IMR-90 (cell line): ENCODE data around the gene ZXDA. TPM values are rescaled to one million over a fixed set of nuclear protein-coding genes. Genes with fewer than 3 reads are reported as not detected.
A peak's percentile ranks its signal among the peaks of the same experiment; 100 is the strongest.

Experiments used
- ATAC-seq: fragments of 200-7000 bp; cut with Tn5 transposase; 2 replicates; pipeline ENCODE4 v1.9.1; 2020; ENCODE audit warnings: low read depth, mild to moderate bottlenecking, moderate library complexity
- BruUV-seq: library from RNA; stranded (reverse); fragments of 400-500 nt; replicated peaks from 2 replicates; lab custom pipeline; 2021; lab: Mats Ljungman, UMichigan
- CTCF ChIA-PET: fragments of 300-600 bp; formaldehyde crosslinking; extraction: SDS; loops from one replicate; lab custom pipeline; 2021; ENCODE audit warnings: antibody characterized with exemption; lab: Yijun Ruan, JAX
- POLR2A ChIA-PET: fragments of 300-600 bp; sonication (Branson Sonifier 250); formaldehyde crosslinking; loops from one replicate; lab custom pipeline; 2022; ENCODE audit warnings: antibody characterized with exemption; ENCODE audit not compliant: unreplicated experiment; lab: Charles Lee
- DNase-seq: peaks from one replicate; pipeline ENCODE4 v3.0.0; 2013
- H2AFZ ChIP-seq: replicated peaks from 2 replicates; pipeline ENCODE3; 2013; ENCODE audit warnings: low read length, mild to moderate bottlenecking; ENCODE audit not compliant: poor library complexity
- H2AK5ac ChIP-seq: 2 replicates; pipeline ENCODE4 v1.6.1; 2013; ENCODE audit warnings: low read depth, low read length, inconsistent platforms
- H2AK9ac ChIP-seq: replicated peaks from 2 replicates; pipeline ENCODE3; 2013; ENCODE audit warnings: mild to moderate bottlenecking, low read depth, low read length, moderate library complexity; ENCODE audit not compliant: poor library complexity
- H2BK120ac ChIP-seq: 2 replicates; pipeline ENCODE4 v1.6.1; 2013; ENCODE audit warnings: low read depth, low read length, inconsistent platforms
- H2BK15ac ChIP-seq: 3 replicates; pipeline ENCODE4 v1.6.1; 2013; ENCODE audit warnings: low read depth, low read length, inconsistent platforms
- H2BK20ac ChIP-seq: 2 replicates; pipeline ENCODE4 v1.6.1; 2013; ENCODE audit warnings: low read depth, mild to moderate bottlenecking, inconsistent platforms, low read length, moderate library complexity
- H2BK5ac ChIP-seq: 2 replicates; pipeline ENCODE4 v1.6.1; 2013; ENCODE audit warnings: mild to moderate bottlenecking, low read depth, low read length, inconsistent platforms; ENCODE audit not compliant: poor library complexity, severe bottlenecking
- H3K14ac ChIP-seq: replicated peaks from 2 replicates; pipeline ENCODE4 v1.6.1; 2013; ENCODE audit warnings: low read depth, low read length, inconsistent platforms
- H3K18ac ChIP-seq: 2 replicates; pipeline ENCODE4 v1.6.1; 2013; ENCODE audit warnings: low read depth, low read length, control low read depth
- H3K23ac ChIP-seq: 2 replicates; pipeline ENCODE4 v1.6.1; 2013; ENCODE audit warnings: low read depth, low read length, inconsistent platforms
- H3K27ac ChIP-seq: 2 replicates; pipeline ENCODE4 v1.5.1; 2013; ENCODE audit warnings: mild to moderate bottlenecking, control low read depth, low read length; ENCODE audit not compliant: insufficient read depth
- H3K27me3 ChIP-seq: 2 replicates; pipeline ENCODE4 v1.6.1; 2013; ENCODE audit warnings: low read length; ENCODE audit not compliant: control insufficient read depth, insufficient read depth
- H3K36me3 ChIP-seq: 2 replicates; pipeline ENCODE4 v1.6.1; 2013; ENCODE audit warnings: low read length, mixed read lengths; ENCODE audit not compliant: control insufficient read depth, insufficient read depth
- H3K4ac ChIP-seq: 2 replicates; pipeline ENCODE4 v1.6.1; 2013; ENCODE audit warnings: low read depth, low read length, inconsistent platforms
- H3K4me1 ChIP-seq: 2 replicates; pipeline ENCODE4 v1.6.1; 2013; ENCODE audit warnings: low read length, mixed read lengths; ENCODE audit not compliant: control insufficient read depth, insufficient read depth
- H3K4me2 ChIP-seq: 2 replicates; pipeline ENCODE4 v1.6.1; 2013; ENCODE audit warnings: low read depth, mild to moderate bottlenecking, control low read depth, low read length, moderate library complexity
- H3K4me3 ChIP-seq: 2 replicates; pipeline ENCODE4 v1.5.1; 2013; ENCODE audit warnings: low read depth, mild to moderate bottlenecking, control low read depth, low read length, moderate library complexity; ENCODE audit not compliant: insufficient read depth
- H3K56ac ChIP-seq: 2 replicates; pipeline ENCODE4 v1.6.1; 2013; ENCODE audit warnings: low read length, inconsistent platforms; ENCODE audit not compliant: insufficient read depth; ENCODE audit errors: extremely low read depth
- H3K79me1 ChIP-seq, 2 experiments: 2 replicates each; pipeline ENCODE4 v1.6.1; 2013; ENCODE audit warnings: low read length in 2 of 2, inconsistent platforms in 1 of 2, low read depth in 1 of 2
- H3K9ac ChIP-seq: 2 replicates; pipeline ENCODE4 v1.6.1; 2013; ENCODE audit warnings: low read depth, low read length, control low read depth
- H3K9me1 ChIP-seq: 2 replicates; pipeline ENCODE4 v1.6.1; 2013; ENCODE audit warnings: low read length, inconsistent platforms; ENCODE audit not compliant: insufficient read depth
- H3K9me3 ChIP-seq: 2 replicates; pipeline ENCODE4 v1.6.1; 2013; ENCODE audit warnings: low read length; ENCODE audit not compliant: control insufficient read depth, insufficient read depth
- H4K20me1 ChIP-seq: 2 replicates; pipeline ENCODE4 v1.6.1; 2013; ENCODE audit warnings: low read length, inconsistent platforms; ENCODE audit not compliant: insufficient read depth
- H4K5ac ChIP-seq: 2 replicates; pipeline ENCODE4 v1.6.1; 2013; ENCODE audit warnings: mild to moderate bottlenecking, low read depth, low read length, control low read depth
- H4K8ac ChIP-seq, 2 experiments: 2 replicates each; pipeline ENCODE4 v1.6.1; 2013; ENCODE audit warnings: low read depth in 2 of 2, low read length in 2 of 2, control low read depth in 1 of 2, inconsistent platforms in 1 of 2
- H4K91ac ChIP-seq: 2 replicates; pipeline ENCODE4 v1.6.1; 2013; ENCODE audit warnings: low read depth, low read length, inconsistent platforms; ENCODE audit not compliant: insufficient read depth
- CEBPB ChIP-seq: IDR thresholded peaks from 2 replicates; pipeline ENCODE4 v1.6.1; 2012; ENCODE audit warnings: low read depth, low read length, improper control_type of control experiment
- CTCF ChIP-seq: conservative IDR thresholded peaks from 2 replicates; pipeline ENCODE4 v1.5.1; 2012; ENCODE audit warnings: mild to moderate bottlenecking, low read depth, low read length, improper control_type of control experiment
- ELK1 ChIP-seq: fragments of 150-350 bp; IDR thresholded peaks from 2 replicates; pipeline ENCODE4 v1.6.1; 2016; ENCODE audit warnings: low read depth, mild to moderate bottlenecking, low read length, moderate library complexity, borderline replicate concordance
- FOS ChIP-seq: fragments of 150-350 bp; IDR thresholded peaks from 2 replicates; pipeline ENCODE4 v1.6.1; 2016; ENCODE audit warnings: low read depth, low read length
- MAFK ChIP-seq: IDR thresholded peaks from 2 replicates; pipeline ENCODE4 v1.6.1; 2012; ENCODE audit warnings: low read depth, low read length, improper control_type of control experiment
- MAZ ChIP-seq: IDR thresholded peaks from 2 replicates; pipeline ENCODE4 v1.6.1; 2012; ENCODE audit warnings: low read depth, mild to moderate bottlenecking, low read length, improper control_type of control experiment, moderate library complexity, borderline replicate concordance
- MXI1 ChIP-seq: IDR thresholded peaks from 2 replicates; pipeline ENCODE4 v1.6.1; 2012; ENCODE audit warnings: low read depth, mild to moderate bottlenecking, low read length, moderate library complexity, borderline replicate concordance
- NFE2L2 ChIP-seq: fragments of 150-350 bp; IDR thresholded peaks from 2 replicates; pipeline ENCODE4 v1.6.1; 2016; ENCODE audit warnings: low read depth, mild to moderate bottlenecking, low read length
- RAD21 ChIP-seq: IDR thresholded peaks from 2 replicates; pipeline ENCODE4 v1.6.1; 2012; ENCODE audit warnings: low read length, improper control_type of control experiment
- RCOR1 ChIP-seq: IDR thresholded peaks from 2 replicates; pipeline ENCODE4 v1.6.1; 2012; ENCODE audit warnings: mild to moderate bottlenecking, low read length, improper control_type of control experiment; ENCODE audit not compliant: insufficient replicate concordance
- SMC3 ChIP-seq: fragments of 150-350 bp; IDR thresholded peaks from 2 replicates; pipeline ENCODE4 v1.6.1; 2016; ENCODE audit warnings: low read depth, mild to moderate bottlenecking, antibody characterized with exemption, low read length, moderate library complexity
- USF2 ChIP-seq: fragments of 150-350 bp; IDR thresholded peaks from 2 replicates; pipeline ENCODE4 v1.6.1; 2017; ENCODE audit warnings: mild to moderate bottlenecking, antibody characterized with exemption, low read length, low read depth
- WGBS, 2 experiments: methylation state at CpG; one replicate each; pipeline versions ENCODE4 v1.1.5 to v1.1.7; 2013; ENCODE audit warnings: missing lambda C conversion rate in 2 of 2; ENCODE audit not compliant: insufficient read length in 1 of 2; ENCODE audit errors: extremely low coverage in 2 of 2; 5-methylcytosine and 5-hydroxymethylcytosine counted together
- dilution Hi-C: fragments of 300-500 bp; cut with HindIII; formaldehyde crosslinking; loops from one replicate; pipeline ENCODE4 v1.14.3; 2018; ENCODE audit warnings: low sequenced_read_pairs; ENCODE audit not compliant: unreplicated experiment
- in situ Hi-C: fragments of 300-500 bp; cut with MboI; formaldehyde crosslinking; loops from 3 replicates; pipeline ENCODE4 v1.14.3; 2019; ENCODE audit warnings: low sequenced_read_pairs, inconsistent platforms, mixed read lengths
- intact Hi-C: fragments of 100-400 bp; cut with micrococcal nuclease; formaldehyde crosslinking; loops from 2 replicates; pipeline ENCODE4 v1.10.0; 2022
- polyA plus RNA-seq, 3 experiments: library from polyadenylated mRNA; depleted of rRNA; stranded (reverse); fragments of >200 nt; gene quantifications; 2 replicates each; pipeline ENCODE4 v1.2.3, GENCODE V29; 2012; ENCODE audit warnings: low replicate concordance in 1 of 3
- total RNA-seq: library from RNA; depleted of rRNA; stranded (reverse); fragments of >200 nt; gene quantifications from 2 replicates; pipeline ENCODE4 v1.2.3, GENCODE V29; 2012

Gene ZXDA
- total and polyA plus RNA-seq, 2 of the 4 experiments (the other 2 are of a cell fraction) = 1.0 to 3.4 TPM

GRCh38 chrX:57918750-57919436 lies 8.6 kb upstream of the ZXDA start:
- Histone ChIP-seq H2AK5ac (no peak overlapping the region), H2BK5ac (no peak overlapping the region), H3K18ac (no peak overlapping the region), H4K8ac (no peak overlapping the region), H4K20me1 (no peaks in the 10 kb centered on the region), H2AK9ac (no peak overlapping the region), H2AFZ (no peak overlapping the region), H3K4me3 (no peak overlapping the region), H3K79me1 (no peaks in the 10 kb centered on the region), H3K23ac (no peak overlapping the region), H3K4me2 (no peak overlapping the region), H3K36me3 (no peaks in the 10 kb centered on the region), H3K27ac (no peak overlapping the region), H3K14ac (no peak overlapping the region), H2BK120ac (no peak overlapping the region), H3K56ac (no peak overlapping the region), H4K5ac (no peak overlapping the region), H3K4ac (no peak overlapping the region), H4K91ac (no peak overlapping the region), H3K9ac (no peak overlapping the region), H2BK15ac (no peak overlapping the region), H3K27me3 (peaks cover 9% of the 10 kb centered on the region), H3K4me1 (no peaks in the 10 kb centered on the region), H2BK20ac (no peak overlapping the region), H3K9me1 (no peaks in the 10 kb centered on the region), H3K9me3 (no peaks in the 10 kb centered on the region)
- no TSS peak for BruUV-seq
- 69% methylated on average over 6 of the region's 19 CpGs; no CpG with 5 or more reads in 1 of the 2 experiments for WGBS, 2 experiments
- DNase-seq (peak; percentile 17), ATAC-seq (peak; percentile 42; the same call in 1 of the 2 replicates)
- CTCF ChIA-PET = interaction anchor here (0.6 kb wide), 1 partner anchor 606 kb away, joined by 3 read pairs; no protein-coding TSS in a partner anchor
- in situ Hi-C loops = loop anchor here (10.0 to 25.0 kb wide), 3 partner anchors 334 to 1107 kb away; partner anchors contain the start of gene SPIN2A
- no peak for TF ChIP-seq RCOR1
- peak; percentile 54 for TF ChIP-seq SMC3
- no peak for TF ChIP-seq MAZ
- peak; percentile 50 for TF ChIP-seq CTCF
- no peak for TF ChIP-seq CEBPB
- TF ChIP-seq NFE2L2 = no peak
- TF ChIP-seq MAFK = no peak
- no peak for TF ChIP-seq ELK1
- TF ChIP-seq RAD21 = peak; percentile 40
- TF ChIP-seq USF2 = no peak
- no peak for TF ChIP-seq FOS
- TF ChIP-seq MXI1 = no peak
- POLR2A ChIA-PET = no interaction called here
- dilution Hi-C loops = no loop called here
- intact Hi-C loops = loop anchor here (1.0 kb wide), 2 partner anchors 98 to 102 kb away; no protein-coding TSS in a partner anchor
